ENCODE measurements around the gene CLPX.
"Not testable (repeated sequence)": the region's sequence is repeated elsewhere in the genome, so short reads cannot be mapped to it uniquely, and the experiment has no call there.

The CLPX gene

DNA sequence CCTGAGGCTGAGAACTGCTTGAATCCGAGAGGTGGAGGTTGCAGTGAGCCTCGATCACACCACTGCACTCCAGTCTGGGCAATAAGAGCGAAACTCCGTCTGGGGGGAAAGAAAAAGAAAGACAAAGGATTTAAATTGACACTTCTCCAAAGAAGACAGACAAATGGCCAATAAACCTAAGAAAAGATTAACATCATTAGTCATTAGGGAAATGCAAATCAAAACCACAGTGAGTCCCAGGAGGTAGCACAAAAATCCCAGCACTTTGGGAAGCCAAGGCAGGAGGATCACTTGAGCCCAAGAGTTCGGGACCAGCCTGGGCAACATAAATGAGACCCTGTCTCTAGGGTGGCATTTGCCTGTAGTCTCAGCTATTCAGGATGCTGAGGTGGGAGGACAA, 12.6 kb downstream of the CLPX start:
- DNase-seq (ENCODE audit: low read depth) = no peak

DNA sequence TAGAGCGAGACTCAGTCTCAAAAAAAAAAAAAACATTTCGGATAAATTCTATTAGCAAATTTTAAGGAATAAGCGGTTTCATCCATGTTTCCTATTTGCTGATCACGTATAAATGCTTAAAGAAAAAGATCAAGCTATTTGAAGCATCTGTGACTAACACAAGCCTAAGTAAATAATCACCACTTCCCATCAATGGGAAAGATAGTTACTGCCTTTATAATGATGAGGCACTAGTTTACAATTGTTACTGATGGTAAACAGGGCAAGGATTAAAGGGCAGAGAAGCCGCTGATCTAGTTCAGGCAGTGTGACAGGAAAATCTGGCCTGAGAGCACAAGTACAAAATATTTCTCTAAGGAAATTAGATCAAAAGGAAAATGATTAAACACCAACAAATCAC, 13.7 kb downstream of the CLPX start:
- no peak for DNase-seq (ENCODE audit: low read depth)

DNA sequence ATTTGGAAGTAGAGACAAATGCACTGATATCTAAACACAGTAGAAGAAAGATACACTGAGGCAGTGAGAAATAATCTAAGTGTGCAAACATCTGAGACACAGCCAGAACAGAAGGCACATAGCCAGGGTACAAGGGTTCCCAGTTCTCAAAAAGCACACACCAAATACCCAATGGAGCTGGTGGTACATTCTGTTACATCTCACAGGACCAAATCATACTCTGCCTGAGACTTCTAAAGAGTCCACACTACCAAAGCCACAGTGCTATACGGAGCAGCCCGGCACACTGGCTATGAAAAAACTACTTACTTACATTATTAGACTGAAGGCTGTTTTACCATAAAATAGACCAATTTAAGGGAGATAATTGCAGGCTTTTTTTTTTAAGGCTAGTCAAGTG, 19.3 kb downstream of the CLPX start:
- no peak for DNase-seq (ENCODE audit: low read depth)

DNA sequence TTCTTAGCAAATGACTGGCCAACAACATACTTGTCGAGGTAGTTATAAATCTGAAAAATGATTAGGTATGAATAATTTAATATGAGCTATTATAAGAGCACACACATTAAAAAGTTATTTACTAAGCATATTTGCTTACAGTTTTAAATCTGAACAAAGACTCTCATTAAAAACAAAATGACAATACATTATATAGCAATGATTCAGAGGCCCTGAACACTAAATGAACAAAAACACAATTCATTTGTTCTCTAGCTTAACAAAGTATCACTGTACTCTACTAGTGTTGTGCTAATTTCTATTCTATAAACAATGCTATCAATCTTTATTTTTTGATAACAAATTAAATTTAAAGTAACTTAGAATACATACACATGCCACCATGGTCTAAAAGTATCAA, 21.0 kb downstream of the CLPX start:
- DNase-seq (ENCODE audit: low read depth) = no peak

DNA sequence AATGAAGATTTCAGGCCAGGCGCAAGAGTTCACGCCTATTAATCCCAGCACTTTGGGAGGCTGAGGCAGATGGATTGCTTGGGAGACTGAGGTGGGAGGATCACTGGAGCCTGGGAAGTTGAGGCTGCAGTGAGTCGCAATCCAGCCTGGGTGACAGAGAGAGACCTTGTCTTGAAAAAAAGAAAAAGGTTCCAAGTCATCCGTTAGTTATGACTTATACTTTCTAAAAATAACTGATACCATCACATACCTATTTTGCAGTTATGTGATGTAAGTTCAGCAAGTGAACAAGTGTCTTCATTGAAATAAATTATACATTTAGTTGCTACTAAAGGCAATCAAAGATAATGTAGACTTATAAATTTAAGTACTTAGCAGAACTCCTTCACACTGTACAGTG, 22.1 kb downstream of the CLPX start:
- DNase-seq (ENCODE audit: low read depth) = no peak

DNA sequence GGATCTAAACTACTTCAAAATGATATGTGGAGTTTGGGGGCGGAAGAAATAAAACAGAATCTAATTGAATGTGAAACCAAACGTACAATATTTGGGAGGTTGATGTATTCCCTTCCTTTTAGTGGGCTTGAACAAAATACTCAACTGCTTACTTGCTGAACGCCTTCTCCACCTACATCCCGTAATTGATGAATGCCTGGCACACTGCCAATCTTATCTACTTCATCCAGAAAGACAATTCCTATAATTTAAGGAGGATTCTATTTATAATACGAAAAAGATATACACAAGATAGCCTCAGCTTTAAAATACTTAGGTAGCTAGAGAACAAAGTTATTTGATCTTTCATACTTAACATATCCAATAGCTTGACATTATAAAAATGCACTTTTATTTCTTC, 28.4 kb downstream of the CLPX start:
- no peak for DNase-seq (ENCODE audit: low read depth)

DNA sequence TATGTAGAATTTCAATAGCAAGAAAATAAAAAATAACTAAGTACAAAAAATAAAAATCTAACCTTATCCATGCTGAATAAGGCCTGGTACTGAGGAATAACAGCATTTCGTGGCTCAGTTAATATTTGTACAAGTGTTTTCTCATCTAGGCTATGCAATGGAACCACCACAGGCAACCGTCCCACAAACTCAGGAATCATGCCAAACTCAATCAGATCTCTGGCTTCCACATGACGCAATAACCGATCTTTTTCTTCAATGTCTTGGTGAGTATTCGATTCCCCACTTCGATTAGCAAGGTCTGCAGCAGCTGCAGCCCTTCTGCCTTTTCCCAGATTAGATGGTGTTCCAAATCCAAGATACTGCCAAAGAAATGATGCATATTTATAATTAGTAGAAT, 30.4 kb downstream of the CLPX start:
- DNase-seq (ENCODE audit: low read depth) = no peak

DNA sequence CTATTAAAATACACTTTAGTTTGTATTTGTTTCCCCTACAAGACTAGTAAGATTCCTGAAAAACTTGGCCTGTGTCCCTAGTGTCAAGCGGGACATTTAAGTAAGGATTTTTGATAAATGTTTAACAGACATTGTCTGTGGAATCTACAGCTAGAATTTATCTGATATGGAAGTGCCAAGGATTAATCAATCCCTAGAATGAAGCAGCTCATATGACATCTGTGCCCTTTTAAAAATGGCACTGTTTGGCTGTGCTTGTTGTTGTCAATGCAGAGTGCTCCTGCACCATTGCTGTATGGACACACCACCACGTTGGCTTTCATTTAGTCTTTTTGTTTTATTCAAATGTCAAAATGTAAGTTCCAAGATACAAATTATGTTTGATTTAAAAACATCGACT, 37.2 kb downstream of the CLPX start:
- DNase-seq (ENCODE audit: low read depth) = no peak

DNA sequence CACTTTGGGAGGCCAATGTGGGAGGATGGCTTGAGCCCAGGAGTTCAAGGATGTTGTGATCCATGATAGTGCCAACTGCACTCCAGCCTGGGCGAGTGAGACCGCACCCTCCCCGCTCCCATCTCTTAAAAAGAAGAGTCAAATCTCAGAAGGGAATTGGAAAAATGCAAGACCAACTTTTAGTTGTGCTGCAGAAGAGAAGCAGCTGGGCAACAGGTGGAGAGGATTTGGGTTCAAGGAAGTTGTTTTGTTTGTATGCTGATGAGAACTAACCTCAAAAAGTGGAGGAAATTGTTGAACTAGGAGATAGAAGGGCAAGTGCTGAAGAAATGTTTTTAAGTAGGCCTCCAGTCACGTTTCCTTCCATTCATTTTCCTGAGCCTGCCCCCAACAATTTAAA, 38.7 kb downstream of the CLPX start:
- no peak for DNase-seq (ENCODE audit: low read depth)

DNA sequence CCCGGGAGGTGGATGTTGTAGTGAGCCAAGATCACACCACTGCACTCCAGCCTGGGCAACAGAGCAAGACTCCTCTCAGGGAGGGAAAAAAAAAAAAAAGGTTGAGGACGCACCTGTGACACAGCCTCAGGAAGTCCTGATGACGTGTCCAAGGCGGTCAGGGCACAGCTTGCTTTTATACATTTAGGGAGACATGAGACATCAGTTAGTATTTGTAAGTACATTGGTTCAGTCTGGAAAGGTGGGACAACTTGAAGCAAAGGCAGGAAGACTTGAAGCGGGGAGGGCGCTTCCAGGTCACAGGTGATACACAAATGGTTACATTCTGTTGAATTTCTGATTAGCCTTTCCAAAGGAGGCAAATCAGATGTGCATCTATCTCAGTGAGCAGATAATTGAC, 46.5 kb downstream of the CLPX start:
- not testable (repeated sequence) for DNase-seq (ENCODE audit: low read depth)

DNA sequence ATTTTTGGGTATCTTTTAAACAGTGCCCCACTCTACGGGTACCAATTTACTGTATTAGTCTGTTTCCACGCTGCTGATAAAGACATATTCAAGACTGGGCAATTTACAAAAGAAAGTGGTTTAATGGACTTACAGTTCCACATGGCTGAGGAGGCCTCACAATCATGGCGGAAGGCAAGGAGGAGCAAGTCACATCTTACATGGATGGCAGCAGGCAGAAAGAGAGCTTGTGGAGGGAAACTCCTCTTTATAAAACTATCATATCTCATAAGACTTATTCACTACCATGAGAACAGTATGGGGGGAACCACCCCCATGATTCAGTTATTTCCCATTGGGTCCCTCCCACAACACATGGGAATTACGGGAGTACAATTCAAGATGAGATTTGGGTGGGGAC, 47.2 kb downstream of the CLPX start:
- not testable (repeated sequence) for DNase-seq (ENCODE audit: low read depth)

DNA sequence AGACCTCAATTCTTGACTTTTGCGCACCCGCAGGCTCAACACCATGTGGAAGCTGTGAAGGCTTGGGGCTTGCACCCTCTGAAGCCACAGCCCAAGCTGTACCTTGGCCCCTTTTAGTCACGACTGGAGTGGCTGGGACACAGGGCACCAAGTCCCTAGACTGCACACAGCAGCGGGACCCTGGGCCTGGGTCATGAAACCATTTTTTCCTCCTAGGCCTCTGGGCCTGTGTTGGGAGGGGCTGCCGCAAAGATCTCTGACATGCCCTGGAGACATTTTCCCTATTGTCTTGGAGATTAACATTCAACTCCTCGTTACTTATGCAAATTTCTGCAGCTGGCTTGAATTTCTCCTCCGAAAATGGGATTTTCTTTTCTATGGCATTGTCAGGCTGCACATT, 48.1 kb downstream of the CLPX start:
- DNase-seq (ENCODE audit: low read depth) = not testable (repeated sequence)

DNA sequence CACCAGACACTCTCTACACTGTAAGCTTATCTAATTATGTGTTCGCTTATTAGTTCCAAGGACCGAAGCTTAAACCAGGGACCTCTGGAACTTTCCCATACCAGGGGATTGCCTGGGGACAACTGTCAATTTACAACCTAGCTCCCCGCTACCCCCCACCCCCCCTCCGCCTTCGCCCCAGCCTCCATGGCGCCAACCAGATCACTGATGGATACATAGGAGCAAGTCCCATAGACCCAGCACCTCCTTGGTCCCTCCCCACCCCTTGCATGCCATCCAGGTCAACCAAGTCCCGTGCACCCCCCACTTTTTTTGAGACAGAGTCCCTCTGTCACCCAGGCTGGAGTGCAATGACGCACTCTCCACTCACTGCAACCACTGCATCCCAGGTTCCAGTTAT, 50.6 kb downstream of the CLPX start:
- DNase-seq (ENCODE audit: low read depth) = no peak

DNA sequence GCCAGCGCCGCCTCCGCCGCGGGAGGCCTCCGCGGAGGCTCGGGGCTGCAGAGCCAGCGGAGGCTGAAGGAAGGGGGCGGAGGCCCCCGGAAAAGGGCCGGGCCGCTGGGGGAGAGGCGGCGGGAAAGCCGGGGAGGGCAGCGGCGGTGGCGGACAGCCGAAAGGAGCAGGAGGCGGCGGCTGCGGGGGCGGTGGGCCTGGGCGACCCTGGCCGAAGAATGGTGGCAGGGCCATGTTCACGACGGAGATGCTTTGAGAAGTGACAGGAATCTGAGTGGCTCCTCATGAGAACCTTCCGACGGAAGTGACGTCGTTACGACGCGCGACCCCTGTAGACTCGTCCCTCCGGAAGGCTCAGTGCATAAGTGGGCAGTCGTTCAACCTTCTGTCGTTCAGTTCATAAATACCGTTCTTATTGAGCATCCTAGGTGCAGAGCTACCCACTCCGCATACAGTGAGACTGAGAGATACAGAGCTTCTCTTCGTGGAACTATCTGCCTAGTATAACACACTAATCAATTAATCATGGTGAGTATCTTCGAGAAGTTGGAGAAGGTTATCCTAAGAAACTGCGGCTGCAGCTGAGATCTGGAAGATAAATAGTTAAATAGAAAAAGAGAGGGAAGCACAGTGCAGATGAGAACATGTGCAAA, 51.5 kb downstream of the CLPX start, which contains the start of gene PDCD7:
Gene PDCD7, minus strand, starts transcription at position 261 of the 653 bp plus-strand sequence. Its CDS starts 27 bp downstream, at position 234.
- peak; percentile 67 for DNase-seq (ENCODE audit: low read depth)

DNA sequence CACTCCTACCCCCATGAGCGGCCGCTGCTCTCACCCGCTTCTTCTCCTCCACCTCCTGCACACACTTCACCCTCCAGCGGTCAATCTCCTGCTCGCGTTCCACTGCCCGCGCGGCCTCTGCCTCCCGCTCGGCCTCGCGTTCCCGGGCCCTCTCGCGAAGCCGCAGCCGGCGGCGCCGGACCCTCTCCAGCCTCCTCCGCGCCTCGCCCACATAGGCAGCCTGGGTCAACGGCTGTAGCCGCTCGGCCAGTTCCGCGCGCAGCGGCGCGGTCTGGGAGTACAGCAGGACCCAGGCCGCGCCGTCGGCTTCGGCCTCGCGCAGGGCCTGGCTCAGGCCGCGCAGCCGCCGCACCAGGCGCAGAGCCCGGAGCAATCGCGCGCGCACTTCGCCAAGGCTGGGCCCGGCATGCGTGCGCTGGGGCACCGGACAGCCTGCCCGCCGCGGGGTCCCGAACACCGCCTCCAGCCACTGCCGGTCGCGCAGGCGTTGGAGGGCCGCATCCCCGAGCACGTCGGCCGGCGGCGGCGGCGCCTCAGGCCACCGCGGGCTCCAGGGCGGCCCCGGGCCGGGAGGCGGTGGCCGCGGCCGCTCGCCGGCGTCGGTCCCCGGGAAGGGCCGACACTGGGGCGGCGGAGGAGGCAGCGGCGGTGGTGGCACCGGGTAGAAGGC, 52.1 kb downstream of the CLPX start:
- DNase-seq (ENCODE audit: low read depth) = peak; percentile 3

DNA sequence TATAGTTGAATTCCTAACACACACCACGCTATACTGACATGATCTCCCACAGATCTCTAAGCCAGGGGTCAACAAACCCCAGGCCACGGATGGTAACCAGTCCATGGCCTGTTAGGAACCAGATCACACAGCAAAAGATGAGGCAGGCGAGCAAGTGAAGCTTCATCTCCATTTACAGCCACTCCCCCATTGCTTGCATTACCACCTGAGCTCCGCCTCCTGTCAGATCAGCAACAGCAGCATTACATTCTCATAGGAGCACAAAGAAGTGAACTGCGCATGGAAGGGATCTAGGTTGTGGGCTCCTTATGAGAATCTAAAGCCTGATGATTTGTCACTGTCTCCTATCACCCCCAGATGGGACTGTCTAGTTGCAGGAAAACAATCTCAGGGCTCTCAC, 54.2 kb downstream of the CLPX start:
- no peak for DNase-seq (ENCODE audit: low read depth)

DNA sequence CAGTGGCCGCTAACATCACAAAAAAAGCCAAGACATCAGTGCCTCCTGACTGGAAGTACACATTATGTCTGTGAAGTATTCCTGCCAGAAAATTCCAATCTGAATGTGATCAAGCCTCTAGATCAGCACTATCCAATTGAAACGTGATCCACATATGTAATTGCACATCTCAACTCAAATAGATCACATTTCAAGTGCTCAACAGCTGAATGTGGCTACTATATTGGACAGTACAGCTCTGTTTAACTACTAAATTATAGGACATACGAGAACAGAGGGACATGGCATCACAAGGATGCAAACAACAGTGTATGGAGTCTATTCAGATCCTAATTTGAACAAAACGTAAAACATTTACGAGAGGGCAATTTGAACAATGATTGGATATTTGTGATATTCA, 69.6 kb downstream of the CLPX start:
- DNase-seq (ENCODE audit: low read depth) = no peak

DNA sequence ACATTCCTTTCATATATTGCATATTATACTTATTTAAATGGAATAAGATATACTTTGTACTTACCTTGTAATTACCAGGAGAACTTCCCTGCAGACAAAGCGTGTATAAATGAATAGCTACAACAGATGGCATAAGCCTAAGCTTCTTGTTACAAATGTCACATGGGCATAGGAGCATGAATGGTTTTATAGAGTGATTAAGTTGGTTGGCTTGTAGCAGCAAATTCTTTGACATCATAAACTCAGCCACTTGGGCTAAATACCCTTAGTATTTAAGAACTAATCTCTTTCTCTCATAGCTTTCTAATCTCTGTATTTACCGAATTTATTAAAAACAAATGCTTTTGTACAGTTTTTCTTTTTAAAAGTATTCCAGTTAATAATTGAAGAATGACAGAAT, 70.1 kb downstream of the CLPX start, which contains the start of gene UBAP1L:
Gene UBAP1L, minus strand, starts transcription at position 115 of the 400 bp plus-strand sequence. CDS start 8,985 bp downstream, outside the sequence.
- DNase-seq (ENCODE audit: low read depth) = no peak

DNA sequence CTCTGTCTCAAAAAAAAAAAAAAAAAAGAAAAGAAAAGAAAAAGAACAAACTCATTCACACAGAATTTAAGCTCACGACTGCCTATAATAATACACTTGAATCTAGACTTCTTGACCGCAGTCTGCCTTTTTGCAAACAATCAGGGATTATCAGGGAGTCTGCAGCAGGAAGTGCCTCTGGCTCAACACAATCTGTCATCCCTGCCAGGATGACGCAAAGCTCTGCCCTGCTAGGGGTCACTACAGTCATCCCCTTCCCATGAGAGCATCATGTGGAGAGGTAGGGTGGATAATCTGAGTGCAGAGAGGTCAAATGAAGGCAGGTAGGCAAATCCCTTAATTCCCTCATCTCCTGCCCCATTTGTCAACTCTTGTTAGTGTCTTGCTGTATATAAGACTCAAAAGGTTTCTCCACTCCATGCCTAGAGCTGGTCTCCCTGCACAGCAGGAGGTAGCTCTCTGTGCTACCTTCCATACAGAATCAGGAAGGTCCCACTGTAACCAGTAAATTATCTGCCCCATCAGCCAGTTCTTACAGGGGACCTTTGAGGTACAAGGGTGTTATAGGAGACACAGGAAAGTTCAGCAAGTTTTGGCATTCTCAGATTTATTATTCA, 74.4 kb downstream of the CLPX start:
- DNase-seq (ENCODE audit: low read depth) = no peak

DNA sequence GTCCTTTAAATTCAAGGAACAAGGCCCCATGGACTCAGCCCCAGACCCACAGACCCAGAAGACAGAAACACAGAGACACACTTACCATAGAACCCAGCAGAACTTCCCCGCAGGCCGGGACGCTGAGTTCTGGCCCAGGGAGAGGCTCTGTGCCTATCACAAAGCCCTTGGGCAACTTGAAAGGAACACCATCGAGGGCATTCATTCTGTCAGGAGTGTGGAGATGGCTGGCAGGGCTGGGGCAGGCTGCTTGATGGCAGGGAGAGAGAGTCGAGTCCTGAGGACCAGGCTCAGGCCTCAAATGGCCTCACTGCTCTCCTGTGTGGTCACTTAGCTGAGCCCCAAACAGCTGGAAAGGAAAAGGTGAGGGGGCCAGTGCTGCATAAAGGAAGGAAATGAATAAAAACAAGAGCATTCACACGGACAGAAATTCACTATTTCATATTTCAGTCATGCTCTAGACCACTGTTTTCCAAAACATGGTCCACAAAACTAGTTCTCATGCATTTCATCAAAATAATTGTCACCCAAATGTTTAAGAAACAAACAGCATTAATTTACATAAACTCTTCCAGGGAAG, 79.0 kb downstream of the CLPX start:
- no peak for DNase-seq (ENCODE audit: low read depth)

DNA sequence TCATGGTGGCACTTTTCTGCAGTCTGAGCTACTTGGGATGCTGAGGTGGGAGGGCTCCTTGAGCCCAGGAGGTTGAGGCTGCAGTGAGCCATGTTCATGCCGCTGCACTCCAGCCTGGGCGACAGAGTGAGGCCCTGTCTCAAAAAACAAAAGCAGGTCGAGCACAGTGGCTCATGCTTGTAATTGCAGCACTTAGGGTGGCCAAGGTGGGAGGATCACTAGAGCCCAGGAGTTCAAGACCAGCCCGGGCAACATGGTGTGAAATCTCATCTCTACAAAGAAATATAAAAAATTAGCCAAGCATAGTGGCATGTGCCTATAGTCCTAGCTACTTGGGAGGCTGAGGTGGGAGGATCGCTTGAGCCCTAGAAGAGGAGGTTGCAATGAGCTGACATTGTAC, 80.1 kb downstream of the CLPX start:
- no peak for DNase-seq (ENCODE audit: low read depth)

DNA sequence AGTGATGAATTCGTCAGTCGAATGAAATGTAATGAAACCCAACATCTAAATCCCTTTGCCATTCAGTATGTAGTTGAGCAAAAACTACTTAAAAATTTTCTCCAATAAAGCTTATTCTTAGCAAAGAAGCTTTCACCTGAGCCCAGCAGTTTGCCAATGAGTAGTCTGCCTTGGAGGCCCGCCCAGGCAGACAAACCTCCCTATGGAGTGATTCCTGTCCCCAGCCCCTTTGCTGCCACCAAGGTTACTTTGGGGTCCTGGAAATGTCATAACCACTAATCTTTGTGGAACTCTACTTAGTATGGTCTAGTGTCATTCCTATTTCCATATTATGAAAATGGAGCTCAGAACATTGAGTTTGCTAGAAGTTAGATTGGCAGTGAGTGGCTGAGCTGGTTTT, 82.2 kb downstream of the CLPX start:
- DNase-seq (ENCODE audit: low read depth) = no peak
